Astrocyte (in vitro differentiated cells and primary cell): Measurements from ENCODE around the gene FAM13A. TPM values are rescaled to one million over a fixed set of nuclear protein-coding genes. Genes with fewer than 3 reads are reported as not detected.

Experiments used
- DNase-seq: peaks from one replicate; pipeline ENCODE4 v3.0.0-alpha.2; 2010; ENCODE audit warnings: low read depth
- FAIRE-seq: peaks from 2 replicates; lab custom pipeline; 2011; peaks lifted over from hg19 to GRCh38; lab: Jason Lieb, UNC
- H2AFZ ChIP-seq: 2 replicates; pipeline ENCODE4 v1.6.0; 2012; ENCODE audit warnings: low read depth, low read length, inconsistent platforms
- H3K27ac ChIP-seq: 2 replicates; pipeline ENCODE4 v1.5.1; 2011; ENCODE audit warnings: low read depth, low read length, inconsistent platforms
- H3K27me3 ChIP-seq: 2 replicates; pipeline ENCODE4 v1.6.0; 2011; ENCODE audit warnings: low read length, inconsistent platforms; ENCODE audit not compliant: insufficient read depth
- H3K36me3 ChIP-seq: 2 replicates; pipeline ENCODE4 v1.5.1; 2011; ENCODE audit warnings: low read length, inconsistent platforms; ENCODE audit not compliant: insufficient read depth
- H3K4me1 ChIP-seq: 2 replicates; pipeline ENCODE4 v1.5.1; 2011; ENCODE audit warnings: low read length, inconsistent platforms; ENCODE audit not compliant: insufficient read depth
- H3K4me2 ChIP-seq: 2 replicates; pipeline ENCODE4 v1.6.0; 2012; ENCODE audit warnings: low read length, inconsistent platforms
- H3K4me3 ChIP-seq: 2 replicates; pipeline ENCODE4 v1.5.1; 2011; ENCODE audit warnings: low read depth, mild to moderate bottlenecking, low read length, inconsistent platforms; ENCODE audit not compliant: insufficient read depth
- H3K79me2 ChIP-seq: 2 replicates; pipeline ENCODE4 v1.6.0; 2012; ENCODE audit warnings: mild to moderate bottlenecking, low read length, inconsistent platforms; ENCODE audit not compliant: insufficient read depth
- H3K9ac ChIP-seq: 2 replicates; pipeline ENCODE4 v1.6.0; 2012; ENCODE audit warnings: mild to moderate bottlenecking, low read length, inconsistent platforms
- H3K9me3 ChIP-seq: 2 replicates; pipeline ENCODE4 v1.5.1; 2012; ENCODE audit warnings: low read depth, mild to moderate bottlenecking, low read length, inconsistent platforms; ENCODE audit not compliant: insufficient read depth
- H4K20me1 ChIP-seq: 2 replicates; pipeline ENCODE4 v1.6.0; 2012; ENCODE audit warnings: low read length, inconsistent platforms; ENCODE audit not compliant: insufficient read depth
- H3K27ac Mint-ChIP-seq: one replicate; pipeline ENCODE4 v1.8.0; 2021; ENCODE audit warnings: mild to moderate bottlenecking, mixed read lengths; ENCODE audit not compliant: unreplicated experiment
- H3K27me3 Mint-ChIP-seq: one replicate; pipeline ENCODE4 v1.8.0; 2021; ENCODE audit warnings: low read depth, mixed read lengths; ENCODE audit not compliant: unreplicated experiment
- H3K36me3 Mint-ChIP-seq: one replicate; pipeline ENCODE4 v1.8.0; 2021; ENCODE audit warnings: low read depth, mixed read lengths; ENCODE audit not compliant: unreplicated experiment
- H3K4me1 Mint-ChIP-seq: one replicate; pipeline ENCODE4 v1.8.0; 2021; ENCODE audit warnings: low read depth, mixed read lengths; ENCODE audit not compliant: unreplicated experiment
- H3K4me3 Mint-ChIP-seq: one replicate; pipeline ENCODE4 v1.8.0; 2021; ENCODE audit warnings: mild to moderate bottlenecking, moderate library complexity, mixed read lengths; ENCODE audit not compliant: unreplicated experiment
- H3K9me3 Mint-ChIP-seq: one replicate; pipeline ENCODE4 v1.8.0; 2021; ENCODE audit warnings: mild to moderate bottlenecking, mixed read lengths; ENCODE audit not compliant: unreplicated experiment
- EZH2 ChIP-seq: IDR thresholded peaks from 2 replicates; pipeline ENCODE4 v1.6.1; 2012; ENCODE audit warnings: mild to moderate bottlenecking, low read length, inconsistent platforms; ENCODE audit not compliant: insufficient read depth
- total RNA-seq: library from RNA; stranded (reverse); gene quantifications from 2 replicates; pipeline ENCODE4 v1.2.1, GENCODE V29; 2021
- TF ChIP-seq, protein P1 (sequence below): IDR thresholded peaks from 2 replicates; pipeline ENCODE4 v1.5.1; 2011; ENCODE audit warnings: low read depth, mild to moderate bottlenecking, inconsistent platforms, low read length, moderate library complexity; ENCODE audit not compliant: insufficient read depth

Gene FAM13A
- total RNA-seq, 1 donor from 2014 or later = 12.0 TPM

DNA sequence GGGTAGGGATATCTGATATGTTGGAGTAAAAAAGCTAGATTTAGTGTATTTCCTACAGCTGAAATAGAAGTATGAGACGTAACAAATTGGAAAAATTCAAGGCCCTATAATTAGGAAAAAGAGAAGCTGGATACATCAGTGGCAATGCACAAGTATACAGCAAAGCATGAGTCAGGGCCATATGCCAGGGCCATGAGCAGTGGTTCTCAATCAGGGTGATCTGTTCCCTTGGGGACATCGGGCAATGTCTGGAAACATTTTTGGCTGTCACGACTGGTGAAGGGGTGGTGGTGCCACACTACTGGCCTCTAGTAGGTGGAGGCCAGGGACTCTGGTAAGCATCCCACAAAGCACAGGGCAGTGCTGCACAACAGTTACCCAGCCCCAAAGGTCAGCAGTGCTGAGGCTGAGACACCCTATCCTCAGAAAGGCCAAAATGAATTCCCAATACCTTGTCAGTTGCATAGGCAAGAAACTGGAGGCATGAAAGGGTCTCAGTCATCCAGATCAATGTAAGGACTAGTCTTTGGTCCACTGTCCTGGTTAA is 322.5 kb downstream of the FAM13A start:
- no peak overlapping the region for H3K27ac Mint-ChIP-seq
- no peak for DNase-seq

GRCh38 chr4:88732714-88733368 is 324.1 kb downstream of the FAM13A start:
- no peak for DNase-seq
- Histone ChIP-seq H3K27ac (no peak overlapping the region), H3K27me3 (no peaks in the 10 kb centered on the region), H3K79me2 (no peaks in the 10 kb centered on the region), H3K4me1 (no peaks in the 10 kb centered on the region), H3K4me3 (no peak overlapping the region), H3K4me2 (no peak overlapping the region), H4K20me1 (no peaks in the 10 kb centered on the region), H3K36me3 (peaks cover 4% of the 10 kb centered on the region), H2AFZ (no peak overlapping the region), H3K9ac (no peak overlapping the region), H3K9me3 (no peaks in the 10 kb centered on the region)
- Mint-ChIP-seq H3K27me3 (no peaks in the 10 kb centered on the region), H3K27ac (no peak overlapping the region), H3K4me1 (peaks cover 6% of the 10 kb centered on the region), H3K36me3 (peaks cover 7% of the 10 kb centered on the region), H3K9me3 (no peaks in the 10 kb centered on the region), H3K4me3 (no peak overlapping the region)
- FAIRE-seq = no peak
- TF ChIP-seq, protein P1, sequence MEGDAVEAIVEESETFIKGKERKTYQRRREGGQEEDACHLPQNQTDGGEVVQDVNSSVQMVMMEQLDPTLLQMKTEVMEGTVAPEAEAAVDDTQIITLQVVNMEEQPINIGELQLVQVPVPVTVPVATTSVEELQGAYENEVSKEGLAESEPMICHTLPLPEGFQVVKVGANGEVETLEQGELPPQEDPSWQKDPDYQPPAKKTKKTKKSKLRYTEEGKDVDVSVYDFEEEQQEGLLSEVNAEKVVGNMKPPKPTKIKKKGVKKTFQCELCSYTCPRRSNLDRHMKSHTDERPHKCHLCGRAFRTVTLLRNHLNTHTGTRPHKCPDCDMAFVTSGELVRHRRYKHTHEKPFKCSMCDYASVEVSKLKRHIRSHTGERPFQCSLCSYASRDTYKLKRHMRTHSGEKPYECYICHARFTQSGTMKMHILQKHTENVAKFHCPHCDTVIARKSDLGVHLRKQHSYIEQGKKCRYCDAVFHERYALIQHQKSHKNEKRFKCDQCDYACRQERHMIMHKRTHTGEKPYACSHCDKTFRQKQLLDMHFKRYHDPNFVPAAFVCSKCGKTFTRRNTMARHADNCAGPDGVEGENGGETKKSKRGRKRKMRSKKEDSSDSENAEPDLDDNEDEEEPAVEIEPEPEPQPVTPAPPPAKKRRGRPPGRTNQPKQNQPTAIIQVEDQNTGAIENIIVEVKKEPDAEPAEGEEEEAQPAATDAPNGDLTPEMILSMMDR = no peak
- no peak for TF ChIP-seq EZH2

More for the DNA sequence above, 322.5 kb downstream of the FAM13A start:
- H3K36me3 ChIP-seq = no peaks in the 10 kb centered on the region
- no peaks in the 10 kb centered on the region for H3K4me1 ChIP-seq
- H3K4me2 ChIP-seq = no peak overlapping the region
- peaks cover 6% of the 10 kb centered on the region for H3K4me1 Mint-ChIP-seq
- H3K27me3 Mint-ChIP-seq = no peaks in the 10 kb centered on the region
- FAIRE-seq = no peak
- no peaks in the 10 kb centered on the region for H3K27me3 ChIP-seq
- no peak overlapping the region for H3K4me3 Mint-ChIP-seq
- TF ChIP-seq, protein P1 = no peak
- TF ChIP-seq EZH2 = no peak
- no peaks in the 10 kb centered on the region for H3K9me3 Mint-ChIP-seq
- H3K27ac ChIP-seq = no peak overlapping the region
- H3K9me3 ChIP-seq = no peaks in the 10 kb centered on the region
- H4K20me1 ChIP-seq = no peaks in the 10 kb centered on the region
- no peak overlapping the region for H2AFZ ChIP-seq
- H3K4me3 ChIP-seq = no peak overlapping the region
- H3K36me3 Mint-ChIP-seq = peaks cover 4% of the 10 kb centered on the region
- no peak overlapping the region for H3K9ac ChIP-seq
- no peaks in the 10 kb centered on the region for H3K79me2 ChIP-seq

DNA sequence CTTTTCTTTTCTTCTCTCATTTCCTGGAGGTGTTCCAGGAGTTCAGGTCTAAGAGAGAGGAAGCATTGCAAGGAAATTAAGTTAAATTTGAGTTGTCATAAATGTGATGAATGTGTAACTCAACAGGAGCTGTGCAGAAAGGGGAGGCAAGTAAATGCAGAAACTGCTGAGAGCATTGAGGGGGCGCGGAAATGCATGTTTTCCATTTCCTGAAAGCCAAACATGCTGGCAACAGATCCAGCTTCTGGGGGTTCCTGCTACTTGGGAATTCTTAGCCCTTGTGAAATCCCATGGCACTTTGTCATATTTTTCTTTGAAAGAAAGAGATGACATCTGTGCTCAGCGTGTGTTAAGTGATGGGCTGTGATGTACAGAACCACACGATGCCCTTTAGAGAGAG is 325.6 kb downstream of the FAM13A start:
- no peak overlapping the region for H3K9ac ChIP-seq
- H3K27me3 ChIP-seq = no peaks in the 10 kb centered on the region
- no peaks in the 10 kb centered on the region for H3K79me2 ChIP-seq
- no peak overlapping the region for H3K4me2 ChIP-seq
- peaks cover 11% of the 10 kb centered on the region for H3K36me3 ChIP-seq
- no peaks in the 10 kb centered on the region for H4K20me1 ChIP-seq
- no peaks in the 10 kb centered on the region for H3K9me3 Mint-ChIP-seq
- peaks cover 1% of the 10 kb centered on the region for H3K4me1 Mint-ChIP-seq
- no peak overlapping the region for H3K27ac ChIP-seq
- FAIRE-seq = no peak
- peaks cover 15% of the 10 kb centered on the region for H3K36me3 Mint-ChIP-seq
- DNase-seq = no peak
- no peak for TF ChIP-seq EZH2
- TF ChIP-seq, protein P1 = no peak
- no peak overlapping the region for H3K4me3 ChIP-seq
- no peak overlapping the region for H3K27ac Mint-ChIP-seq
- H3K4me1 ChIP-seq = no peaks in the 10 kb centered on the region
- no peak overlapping the region for H2AFZ ChIP-seq
- no peak overlapping the region for H3K4me3 Mint-ChIP-seq
- no peaks in the 10 kb centered on the region for H3K27me3 Mint-ChIP-seq
- no peaks in the 10 kb centered on the region for H3K9me3 ChIP-seq
